Gastrocnemius medialis (tissue), 4 donors: ENCODE results near the gene ANKRD40CL.

Source experiments
- CTCF ChIP-seq, 5 experiments: fragments of 450-650 bp in 3 of 5; fragments of 200-600 bp in 2 of 5; sonication (generic) in 2 of 5; IDR thresholded peaks in 4 of 5; conservative IDR thresholded peaks in 1 of 5; 1 replicate in 4 of 5; 2 replicates in 1 of 5; pipeline ENCODE4 v1.5.1; 2016 to 2019; ENCODE audit warnings: antibody characterized with exemption in 5 of 5, mild to moderate bottlenecking in 3 of 5, moderate library complexity in 3 of 5
- POLR2A ChIP-seq, 2 donors: fragments of 450-650 bp; IDR thresholded peaks; one replicate each; pipeline ENCODE4 v1.6.1; 2017; ENCODE audit warnings: antibody characterized with exemption in 2 of 2, mild to moderate bottlenecking in 2 of 2, moderate library complexity in 2 of 2

DNA sequence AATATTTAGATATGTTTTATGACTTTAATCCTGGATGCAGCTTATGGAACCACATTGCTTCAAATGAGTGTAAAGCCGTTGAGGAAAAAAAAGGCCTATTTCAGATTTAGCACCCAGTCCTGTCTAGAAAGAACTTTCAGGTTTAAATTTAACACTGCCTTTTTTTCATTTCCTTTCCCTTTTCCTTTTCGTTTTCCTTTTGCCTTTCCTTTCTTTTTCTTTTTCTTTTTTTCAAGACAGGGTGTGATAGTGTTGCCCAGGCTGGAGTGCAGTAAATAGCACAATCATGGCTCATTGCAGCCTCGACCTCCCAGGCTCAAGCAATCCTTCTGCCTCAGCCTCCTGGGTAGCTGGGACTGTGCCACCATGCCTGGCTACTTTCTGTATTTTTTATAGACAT, 32.0 kb downstream of the ANKRD40CL start:
- TF ChIP-seq CTCF (IDR thresholded peaks at IDR 0.05 in 4 of 5, conservative IDR thresholded peaks at IDR 0.05 in 1 of 5) (no peak), POLR2A (IDR thresholded peaks at IDR 0.05) (no peak)
